ENCODE data around the gene AHI1.

Gene AHI1

DNA sequence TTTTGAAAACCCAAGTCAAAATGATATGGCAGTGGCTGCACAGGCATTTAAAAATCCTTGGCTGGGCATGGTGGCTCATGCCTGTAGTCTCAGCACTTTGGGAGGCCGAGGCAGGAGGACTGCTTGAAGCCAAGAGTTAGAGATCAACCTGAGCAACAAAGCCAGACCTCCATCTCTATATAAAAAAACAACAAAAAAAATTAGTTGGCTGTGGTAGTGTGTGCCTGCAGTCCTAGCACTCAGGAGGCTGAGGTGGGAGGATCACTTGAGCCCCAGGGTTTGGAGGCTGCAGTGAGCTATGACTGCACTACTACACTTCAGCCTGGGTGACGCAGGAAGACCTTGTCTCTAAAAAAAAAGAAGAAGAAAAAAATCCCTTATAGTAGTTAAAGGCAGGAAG lies 173.6 kb downstream of the AHI1 start:
- DNase-seq, result no peak

DNA sequence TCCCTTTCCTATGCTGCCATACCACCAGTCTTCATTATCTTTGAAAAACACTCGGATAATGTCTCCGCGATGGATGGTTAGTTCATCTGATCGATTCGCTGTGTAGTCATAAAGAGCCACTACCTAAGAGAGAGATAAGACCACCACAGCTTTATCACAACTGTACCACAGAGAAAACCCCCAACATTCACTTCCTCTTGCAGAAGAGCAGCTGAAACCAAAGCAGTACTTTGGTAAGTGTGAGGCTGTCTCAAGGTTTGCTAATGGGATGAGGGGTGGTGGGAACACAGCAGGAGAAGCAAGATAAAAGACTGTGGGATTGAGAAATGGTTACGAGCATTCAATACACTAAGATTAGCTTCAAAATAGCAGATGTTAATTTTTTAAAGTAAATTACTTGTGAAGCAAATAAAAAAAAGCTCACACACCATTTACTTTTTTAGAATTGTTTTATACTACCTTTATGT lies 174.3 kb downstream of the AHI1 start:
- no peak for DNase-seq

DNA sequence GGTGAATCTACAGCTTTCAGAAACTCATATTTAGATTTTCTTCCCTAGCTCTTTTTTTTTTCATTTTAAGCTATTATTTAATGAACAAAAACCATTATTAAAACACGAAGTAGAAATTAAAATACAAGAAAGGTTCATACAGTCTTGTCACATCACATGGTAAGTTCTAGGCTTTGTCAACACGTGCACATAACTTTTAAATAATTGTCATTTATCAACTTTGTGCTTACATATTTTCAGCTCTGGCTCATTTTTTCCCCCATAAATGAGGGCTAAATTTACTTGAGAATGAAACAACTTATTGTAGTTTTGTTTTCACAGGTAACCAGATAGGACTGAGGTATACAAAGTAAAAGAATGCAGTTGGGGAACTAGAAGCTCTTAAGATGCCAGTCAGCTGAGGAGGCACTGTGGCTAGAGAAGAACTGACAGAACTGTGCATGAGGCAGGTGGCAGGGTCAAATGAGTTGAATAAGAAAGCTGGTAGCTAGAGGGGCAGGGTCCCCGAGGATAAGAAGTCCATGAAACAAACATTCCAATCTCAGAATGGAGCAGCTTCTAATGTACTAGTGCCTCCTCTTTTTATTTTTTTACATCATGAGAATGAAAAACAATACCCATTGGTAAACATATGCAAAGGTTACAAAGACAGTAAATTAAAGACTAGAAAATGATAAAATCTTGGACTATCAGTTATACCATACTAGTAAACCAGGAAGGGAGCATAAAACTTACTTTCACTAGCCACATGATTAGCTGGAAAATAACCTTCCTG lies 174.9 kb downstream of the AHI1 start:
- DNase-seq, result no peak

DNA sequence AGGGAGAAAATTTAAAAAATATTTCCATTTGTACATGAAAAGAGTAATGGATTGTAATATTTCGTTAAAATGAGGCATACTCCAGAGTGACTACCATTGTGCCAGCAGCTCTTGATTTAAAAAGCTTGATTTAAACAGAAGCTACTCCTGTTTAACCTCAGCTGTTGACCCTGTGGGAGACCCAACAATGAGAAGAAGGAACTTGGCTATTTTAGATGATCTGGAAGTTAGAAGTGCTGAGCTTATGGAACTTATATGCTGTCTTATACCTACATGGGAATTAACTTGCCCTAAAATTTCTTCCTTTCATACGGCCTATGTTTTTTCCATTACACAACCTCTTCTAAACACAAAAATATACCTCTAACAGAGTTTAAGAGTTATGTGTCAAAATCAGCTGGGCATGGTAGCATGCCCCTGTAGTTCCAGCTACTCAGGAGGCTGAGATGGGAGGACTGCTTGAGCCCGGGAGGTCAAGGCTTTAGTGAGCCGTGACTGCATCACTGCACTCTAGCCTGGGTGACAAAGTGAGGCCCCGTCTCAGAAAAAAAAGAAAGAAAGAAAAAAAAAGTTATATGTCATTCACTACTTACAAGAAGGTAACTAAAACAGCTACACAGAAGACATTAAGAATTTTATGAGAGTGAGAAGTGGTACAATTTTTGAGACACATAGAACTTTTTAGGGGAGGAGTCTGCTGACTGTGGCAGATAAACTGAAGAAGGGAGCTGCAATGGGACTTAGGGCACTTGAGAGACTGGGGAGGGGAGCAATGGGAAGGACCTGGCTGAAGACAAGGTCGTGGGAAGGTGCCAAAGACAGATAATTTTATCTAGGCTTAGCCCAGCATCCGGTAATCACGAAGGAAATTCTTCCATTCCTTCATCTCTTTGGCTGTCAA lies 176.6 kb downstream of the AHI1 start:
- DNase-seq, result no peak

DNA sequence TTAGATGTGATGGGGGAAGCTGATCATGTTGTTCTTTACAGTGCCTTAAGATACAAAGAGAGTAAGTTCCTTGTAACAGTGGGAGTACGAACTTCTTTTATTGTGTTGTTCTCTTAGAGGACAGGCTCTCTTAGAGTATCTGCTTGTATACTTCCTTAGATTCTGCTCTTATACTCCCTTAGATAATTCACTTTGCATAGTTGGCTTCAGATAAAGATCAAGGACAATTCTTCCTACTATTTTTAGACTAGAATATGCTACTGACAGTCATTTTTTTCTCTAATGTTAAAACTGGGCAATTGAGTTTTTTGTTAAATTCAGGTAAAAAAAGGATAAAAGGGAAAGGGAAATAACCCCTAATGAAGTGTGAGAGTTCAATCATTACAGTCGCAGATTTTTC lies 177.7 kb downstream of the AHI1 start:
- DNase-seq, result no peak

DNA sequence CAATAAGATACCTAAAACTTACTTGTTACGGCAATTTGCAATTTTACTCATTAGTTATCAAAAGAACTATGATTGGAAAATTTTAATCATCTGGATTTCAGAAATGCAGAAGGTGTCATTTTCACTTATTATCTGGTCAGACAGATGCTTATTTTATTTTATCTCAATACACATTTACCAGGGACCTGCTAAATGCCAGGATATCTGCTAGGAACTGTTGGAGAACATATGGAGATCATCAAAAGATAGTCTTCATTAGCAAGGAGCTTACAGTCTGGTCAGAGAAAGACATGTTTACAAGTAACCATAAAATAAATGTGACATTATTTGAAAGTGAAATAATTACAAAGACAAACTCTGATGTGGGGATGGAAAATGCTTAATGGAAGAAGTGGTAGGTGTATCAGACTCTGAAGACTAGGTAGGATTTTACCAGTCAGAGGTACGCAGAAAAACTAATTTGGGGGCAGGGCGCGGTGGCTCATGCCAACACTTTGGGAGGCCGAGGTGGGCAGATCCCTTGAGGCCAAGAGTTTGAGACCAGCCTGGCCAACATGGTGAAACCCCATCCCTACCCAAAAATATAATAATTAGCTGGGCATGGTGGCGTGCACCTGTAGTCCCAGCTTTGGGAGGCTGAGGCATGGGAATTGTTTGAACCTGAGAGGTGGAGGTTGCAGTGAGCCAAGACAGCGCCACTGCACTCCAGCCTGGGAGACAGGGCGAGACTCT lies 178.6 kb downstream of the AHI1 start:
- DNase-seq, result no peak

DNA sequence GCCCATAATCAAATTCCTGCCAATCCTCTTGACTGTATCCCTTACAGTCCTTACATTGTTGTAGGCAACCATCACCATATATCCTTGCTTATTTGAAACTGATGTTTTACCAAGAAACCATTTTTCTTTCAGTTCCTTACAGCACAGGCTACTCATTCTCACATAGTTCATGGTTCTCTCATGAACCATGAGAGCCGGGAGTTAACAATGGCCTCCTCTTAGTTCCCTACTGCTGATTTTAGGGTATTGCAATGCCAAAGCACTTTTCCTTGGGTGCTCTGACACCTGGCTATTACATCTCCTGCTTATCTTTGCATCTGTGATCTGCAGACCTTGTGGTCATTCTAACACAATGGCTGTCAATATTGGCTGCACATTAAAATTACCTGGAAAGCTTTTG lies 183.0 kb downstream of the AHI1 start:
- DNase-seq, result no peak

DNA sequence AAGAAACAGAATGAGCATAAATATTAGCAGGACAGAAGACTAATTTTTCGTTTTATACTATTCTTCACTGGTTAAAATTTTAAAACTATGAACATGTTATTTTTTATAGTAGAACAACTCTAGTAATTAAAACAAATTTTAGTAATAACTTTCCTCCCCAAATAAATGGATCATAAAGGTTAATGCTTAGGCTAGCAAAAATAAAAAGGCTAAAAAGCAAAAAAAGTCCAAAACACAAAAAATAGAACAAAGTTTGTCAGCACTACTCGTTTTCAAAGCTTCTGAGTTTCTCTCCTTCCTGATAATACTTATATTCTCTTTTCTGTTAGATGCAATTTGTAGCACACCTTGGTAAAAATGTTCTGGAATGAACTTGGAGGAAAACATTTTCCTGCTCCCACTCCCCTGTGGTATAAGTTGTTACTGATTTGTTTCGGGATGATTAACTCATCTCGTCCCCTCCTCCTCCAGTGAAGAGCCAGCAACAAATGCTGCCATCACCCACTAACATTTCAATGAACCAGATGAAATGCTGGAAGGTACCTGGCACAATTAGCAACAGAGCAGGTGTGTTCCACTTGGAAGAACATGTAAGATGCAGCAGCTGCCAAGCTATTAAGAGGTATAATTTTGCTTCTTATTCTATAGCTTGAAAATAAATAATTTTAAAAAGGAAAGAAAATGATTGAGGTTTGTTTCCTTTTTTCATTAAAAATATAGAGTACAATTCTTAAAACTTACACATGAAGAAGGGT lies 185.9 kb downstream of the AHI1 start:
- DNase-seq, result no peak

DNA sequence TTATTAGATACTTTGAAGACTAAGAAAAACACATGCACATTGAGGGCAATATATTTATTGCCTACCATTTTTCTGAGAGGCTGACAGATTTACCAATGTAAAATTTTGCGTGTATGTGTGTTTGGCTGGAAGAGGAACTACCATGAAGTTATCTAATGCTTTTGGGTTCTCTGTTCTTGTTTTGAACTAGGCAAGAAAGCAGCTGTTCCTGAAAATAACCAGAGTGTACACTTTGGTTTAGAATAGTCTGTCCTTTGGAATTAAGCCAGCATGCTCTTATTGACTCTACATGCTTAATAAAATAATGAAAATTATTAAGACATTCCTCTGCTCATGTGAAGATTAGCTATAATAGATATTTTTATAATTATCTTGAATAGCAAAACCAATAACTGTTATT lies 187.2 kb downstream of the AHI1 start:
- no peak for DNase-seq

DNA sequence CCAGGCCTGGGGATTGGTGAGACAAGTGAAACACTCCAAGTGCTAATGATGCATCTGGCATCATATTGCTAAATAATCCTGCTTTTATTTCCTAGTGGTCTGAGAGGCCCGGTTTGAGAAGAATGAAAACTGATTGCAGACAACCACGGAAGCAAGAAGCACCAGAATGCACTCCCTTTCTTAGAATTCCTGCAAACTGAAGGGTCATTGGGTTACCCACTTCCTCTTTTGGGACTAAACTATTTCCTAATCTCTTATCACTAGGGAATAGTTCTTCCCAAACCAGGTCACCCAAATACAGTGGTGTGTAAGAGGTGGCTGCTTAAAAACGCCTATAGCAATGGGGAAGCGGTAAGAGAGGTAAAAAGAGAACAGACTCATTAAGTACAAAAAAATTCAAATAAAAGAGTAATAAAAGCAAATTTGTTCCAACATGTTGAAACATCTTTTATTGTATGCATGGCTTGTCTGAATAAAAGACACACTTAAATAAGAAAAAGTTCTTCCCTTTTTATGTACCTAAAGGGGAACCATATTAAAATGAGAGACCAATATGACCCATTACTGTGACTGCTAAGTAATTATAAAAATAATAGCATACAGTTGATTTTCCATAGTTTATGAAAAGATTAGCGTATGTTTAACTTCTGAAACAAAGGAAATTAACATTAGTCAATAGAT lies 190.7 kb downstream of the AHI1 start:
- DNase-seq, result no peak

DNA sequence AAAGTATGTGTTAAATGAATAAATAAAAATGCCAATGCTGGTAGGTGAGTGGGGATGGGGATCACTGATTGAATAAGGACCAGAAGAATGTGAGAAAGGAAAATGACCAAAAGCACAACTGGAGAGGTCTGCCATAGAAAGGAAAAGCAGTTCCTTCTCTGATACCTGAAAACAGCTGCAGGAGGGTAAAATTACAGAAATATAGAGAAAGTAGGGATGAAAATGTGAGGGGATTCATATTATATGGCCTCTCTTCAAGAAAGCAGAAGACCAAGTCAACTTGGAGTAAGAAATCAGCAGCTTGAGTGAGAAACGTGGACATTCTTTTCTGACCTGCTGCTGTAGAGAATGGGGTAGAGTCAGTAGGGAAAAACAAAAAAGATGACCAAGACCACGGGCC lies 191.4 kb downstream of the AHI1 start:
- DNase-seq, result no peak

DNA sequence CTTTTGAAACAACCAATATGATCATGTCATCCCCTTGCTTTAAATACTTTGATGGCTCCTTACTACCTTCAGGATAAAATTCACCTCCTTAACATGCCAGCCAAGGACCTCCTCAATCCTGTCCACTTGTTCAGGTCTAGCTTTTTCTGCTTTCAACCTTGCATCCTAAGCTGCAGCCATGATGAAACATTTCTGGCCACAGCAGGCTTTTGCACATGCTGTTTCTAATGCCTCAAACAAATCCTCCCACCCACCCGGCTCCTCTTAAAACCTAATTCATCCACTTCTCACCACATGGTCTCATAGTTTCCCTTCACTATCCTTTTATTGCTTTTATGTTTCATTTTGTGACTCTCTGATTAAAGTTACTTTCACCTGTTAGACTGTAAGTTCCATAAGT lies 191.9 kb downstream of the AHI1 start:
- no peak for DNase-seq

DNA sequence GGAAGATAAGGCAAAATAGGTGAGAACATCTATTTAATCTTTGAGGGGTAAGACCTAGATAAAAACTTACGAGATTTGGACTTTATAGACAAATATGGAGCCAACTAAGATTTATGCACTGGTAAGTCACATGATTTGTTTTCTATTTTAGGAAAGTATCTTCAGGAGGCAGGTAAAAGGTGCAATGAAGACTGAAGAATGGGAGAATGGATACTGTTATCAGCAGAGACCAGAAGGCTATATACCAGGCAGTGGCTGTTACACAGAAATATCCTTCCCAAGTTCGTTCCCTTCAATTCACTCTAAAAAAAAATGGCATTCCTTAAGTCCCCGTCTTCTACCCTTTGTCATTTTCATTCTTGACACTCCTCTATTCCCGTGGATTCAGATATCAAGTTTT lies 192.7 kb downstream of the AHI1 start:
- no peak for DNase-seq

DNA sequence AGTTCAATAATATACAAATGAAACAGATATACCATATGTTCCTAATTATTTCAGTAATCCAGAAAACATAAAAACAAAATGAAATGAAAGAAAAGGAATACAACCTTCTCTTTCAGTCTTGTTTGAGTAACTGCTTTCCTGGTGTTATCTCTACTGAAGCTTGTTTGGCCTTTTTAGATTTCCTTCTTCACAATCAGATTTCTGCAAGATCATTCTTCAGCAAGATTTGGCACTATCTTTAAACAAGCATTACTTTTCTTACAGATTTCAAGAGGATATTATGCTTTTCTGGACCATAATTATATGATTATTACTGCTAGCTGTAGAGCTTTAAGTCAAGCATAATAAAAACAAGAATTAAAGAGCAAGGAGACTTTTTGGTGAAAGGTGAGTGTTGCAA lies 196.2 kb downstream of the AHI1 start:
- DNase-seq, result no peak

DNA sequence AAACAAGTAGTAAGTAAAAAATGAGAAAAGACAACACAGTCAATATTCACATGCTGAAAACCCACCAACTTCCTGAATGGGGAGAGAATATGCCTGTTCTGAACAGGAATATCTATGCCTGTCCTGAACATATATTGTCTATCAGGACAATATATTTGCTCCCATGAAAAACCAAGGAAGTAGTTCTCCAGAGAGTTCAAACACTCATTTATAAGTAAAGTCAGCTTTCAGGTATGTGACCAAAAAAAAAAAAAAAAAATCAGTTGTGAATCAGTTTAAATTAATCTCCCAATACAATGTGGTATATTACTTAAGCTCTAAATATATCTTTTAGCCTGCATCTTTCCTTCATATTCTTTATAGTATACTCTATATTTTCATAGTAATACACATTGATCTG lies 197.0 kb downstream of the AHI1 start:
- DNase-seq, result no peak

DNA sequence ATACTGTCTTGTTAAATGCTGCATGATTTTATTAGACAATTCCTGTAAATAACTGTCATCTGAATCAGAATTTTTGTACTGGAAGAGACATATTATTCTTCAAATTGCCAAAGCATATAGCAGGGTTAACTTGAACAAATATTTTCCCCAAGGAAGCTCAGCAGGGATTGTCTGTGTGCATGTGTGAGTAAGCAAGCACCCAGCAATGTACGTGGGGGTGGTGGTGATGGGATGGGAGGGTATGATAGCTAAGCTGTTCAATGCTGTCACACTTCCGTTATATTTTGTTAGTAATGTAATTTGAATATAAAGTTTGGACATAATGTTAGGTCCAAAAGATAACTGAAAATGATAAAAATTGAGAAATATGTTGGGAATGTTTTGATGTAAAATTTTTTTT lies 198.3 kb downstream of the AHI1 start:
- no peak for DNase-seq

DNA sequence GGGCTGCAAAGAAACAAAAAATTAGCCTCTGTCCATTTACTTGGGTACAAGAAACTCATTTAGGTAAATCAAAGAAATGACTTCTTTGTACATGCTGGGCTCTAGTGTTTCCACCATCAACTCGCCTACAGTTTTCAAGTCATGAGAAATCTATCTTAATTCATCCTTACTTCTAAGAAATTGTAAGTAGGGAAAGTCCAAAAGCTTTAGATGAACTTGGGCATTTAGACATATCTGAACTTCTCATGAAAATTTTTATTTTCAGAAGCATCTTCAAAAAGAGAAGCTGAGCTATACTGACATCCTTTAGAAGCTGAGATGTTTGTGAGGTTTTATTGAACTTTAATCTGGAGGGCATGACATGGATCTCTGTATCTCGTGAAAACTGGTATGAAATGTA lies 199.1 kb downstream of the AHI1 start:
- no peak for DNase-seq

DNA sequence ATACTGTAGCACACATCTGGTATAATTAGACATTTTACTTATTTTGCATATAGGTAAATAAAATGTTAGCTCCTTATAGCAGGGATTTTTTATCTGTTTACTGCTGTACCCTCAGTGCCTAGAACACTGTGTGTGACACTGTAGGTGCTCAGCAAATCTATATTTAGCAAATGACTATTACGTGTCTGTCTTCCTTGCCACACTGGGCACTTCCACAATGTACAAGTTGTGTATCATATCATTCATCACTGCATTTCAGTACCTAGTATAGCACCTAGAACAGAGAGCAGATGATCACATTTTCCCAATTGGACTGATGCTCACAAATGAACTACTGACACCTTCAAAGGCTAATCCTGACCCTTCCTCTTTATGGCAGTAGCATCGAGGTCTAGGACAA lies 200.8 kb downstream of the AHI1 start:
- DNase-seq, result no peak

DNA sequence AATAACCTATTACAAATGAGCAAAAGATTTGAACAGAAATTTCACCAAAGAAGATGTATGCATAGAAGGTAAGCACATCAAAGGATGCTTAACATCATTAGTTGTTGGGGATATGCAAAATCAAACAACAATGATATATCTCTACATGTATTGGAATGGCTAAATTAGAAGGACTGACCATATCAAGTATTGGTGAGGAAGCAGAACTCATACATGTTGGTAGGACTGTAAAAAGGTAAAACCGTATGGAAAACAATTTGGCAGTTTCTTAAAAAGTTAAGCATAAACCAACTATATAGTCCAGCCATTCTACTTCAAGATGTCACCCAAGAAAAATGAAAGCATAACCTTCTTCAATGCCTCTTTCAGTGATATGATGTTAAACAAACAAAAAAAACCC lies 202.5 kb downstream of the AHI1 start:
- DNase-seq, result no peak

DNA sequence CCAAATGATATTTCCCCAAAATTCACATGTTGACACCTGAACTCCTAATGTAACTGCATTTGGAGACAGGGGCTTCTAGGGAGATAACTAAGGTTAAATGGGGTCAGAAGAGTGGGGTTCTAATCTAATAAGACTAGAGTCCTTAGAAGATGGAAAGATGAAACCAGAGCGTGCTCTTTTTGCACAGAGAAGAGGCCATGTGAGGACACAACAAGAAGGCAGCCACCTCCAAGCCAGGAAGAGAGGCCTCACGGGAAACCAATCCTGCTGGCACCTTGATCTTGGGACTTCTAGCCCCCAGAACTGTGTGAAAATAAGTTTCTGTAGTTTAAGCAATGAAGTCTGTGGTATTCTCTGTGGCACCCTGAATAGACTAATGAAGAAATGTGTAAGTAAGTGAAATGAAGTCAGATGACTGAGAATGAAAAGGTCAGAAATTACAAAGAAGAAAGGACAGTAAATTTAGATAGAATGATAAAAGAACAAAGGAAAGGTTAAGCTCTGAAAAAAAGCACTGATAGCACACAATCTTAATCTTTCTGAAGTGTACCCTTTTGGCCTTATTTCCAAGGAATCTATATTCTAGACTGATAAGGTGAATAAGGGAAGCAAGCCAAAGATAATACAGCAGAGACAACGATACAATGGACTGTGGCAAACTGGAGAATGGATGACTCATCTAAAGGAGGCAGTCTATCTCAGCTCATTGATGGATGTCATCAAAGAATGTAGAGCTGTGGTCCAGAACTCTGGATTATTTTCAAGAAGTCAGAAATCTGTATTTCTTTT lies 206.1 kb downstream of the AHI1 start:
- DNase-seq, result no peak

DNA sequence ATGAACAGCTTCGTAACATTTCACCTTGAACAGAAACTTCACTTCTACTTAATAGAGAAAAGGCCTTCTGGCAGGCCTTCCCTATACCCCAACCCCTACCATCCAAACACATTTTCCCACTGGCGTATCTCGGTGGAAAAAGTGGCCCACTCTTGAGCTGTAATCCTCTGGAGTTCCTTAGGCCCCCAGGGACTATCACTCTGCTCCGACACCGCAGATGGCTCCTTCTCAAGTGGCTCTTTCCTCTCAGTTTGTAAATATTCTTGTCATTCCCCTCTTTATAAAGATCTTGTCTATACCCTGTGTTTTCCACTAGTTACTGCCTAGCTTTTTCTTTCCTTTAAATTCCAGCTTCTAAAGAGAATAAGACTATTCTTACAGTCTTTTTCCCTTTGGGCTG lies 207.7 kb downstream of the AHI1 start:
- no peak for DNase-seq

Measured in cortex of kidney (tissue), 1 donor.